ENCODE data around the gene HIF3A.

The HIF3A gene

GRCh38 chr19:46385636-46386035 lies 88.8 kb downstream of the HIF3A start:
- DNase-seq = no peak

- DNase-seq = no peak
These were observed 89.3 kb downstream of the HIF3A start for GRCh38 chr19:46386151-46386550.

- no peak for DNase-seq
These were observed 90.3 kb downstream of the HIF3A start for GRCh38 chr19:46386996-46387712.

- no peak for DNase-seq
These were observed 90.9 kb downstream of the HIF3A start for GRCh38 chr19:46387713-46388130.

- DNase-seq = no peak
These were observed 91.7 kb downstream of the HIF3A start for GRCh38 chr19:46388311-46389095.

GRCh38 chr19:46390121-46390858 lies 93.4 kb downstream of the HIF3A start:
- DNase-seq = no peak

- no peak for DNase-seq
These were observed 94.0 kb downstream of the HIF3A start for GRCh38 chr19:46390866-46391265.

- DNase-seq = no peak
These were observed 94.7 kb downstream of the HIF3A start for GRCh38 chr19:46391296-46392251.

GRCh38 chr19:46392252-46392801 lies 95.5 kb downstream of the HIF3A start:
- DNase-seq = peak; percentile 87

GRCh38 chr19:46392837-46393236 lies 96.0 kb downstream of the HIF3A start:
- no peak for DNase-seq
